ENCODE results near the gene GNPNAT1. TPM values are rescaled to one million over a fixed set of nuclear protein-coding genes. Genes with fewer than 3 reads are reported as not detected.

The GNPNAT1 gene
- total RNA-seq, 1 donor from 2014 or later, result 45.9 TPM

DNA sequence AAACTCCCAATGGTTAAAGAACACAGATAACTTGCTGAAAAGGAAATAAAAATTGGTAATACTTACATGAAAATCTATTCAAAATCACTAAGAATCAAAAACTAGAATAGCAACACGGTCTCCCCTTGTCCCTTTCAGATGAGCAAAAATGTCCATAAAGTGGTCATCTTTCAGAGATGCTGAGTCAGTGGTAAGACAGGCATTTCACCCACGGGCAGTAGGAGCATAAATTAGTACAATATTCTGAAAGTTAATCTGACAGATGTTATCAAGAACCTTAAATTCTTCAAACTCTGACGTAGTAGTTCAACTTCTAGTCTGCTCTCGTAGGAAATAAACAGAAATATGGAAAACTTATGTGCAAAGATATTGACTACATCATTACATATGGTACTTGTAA, 33.1 kb upstream of the GNPNAT1 start:
- no peak for DNase-seq (ENCODE audit: low spot score)
- H3K9me3 Mint-ChIP-seq (ENCODE audit: low read depth), result no peaks in the 10 kb centered on the region
- TF ChIP-seq, protein P1, sequence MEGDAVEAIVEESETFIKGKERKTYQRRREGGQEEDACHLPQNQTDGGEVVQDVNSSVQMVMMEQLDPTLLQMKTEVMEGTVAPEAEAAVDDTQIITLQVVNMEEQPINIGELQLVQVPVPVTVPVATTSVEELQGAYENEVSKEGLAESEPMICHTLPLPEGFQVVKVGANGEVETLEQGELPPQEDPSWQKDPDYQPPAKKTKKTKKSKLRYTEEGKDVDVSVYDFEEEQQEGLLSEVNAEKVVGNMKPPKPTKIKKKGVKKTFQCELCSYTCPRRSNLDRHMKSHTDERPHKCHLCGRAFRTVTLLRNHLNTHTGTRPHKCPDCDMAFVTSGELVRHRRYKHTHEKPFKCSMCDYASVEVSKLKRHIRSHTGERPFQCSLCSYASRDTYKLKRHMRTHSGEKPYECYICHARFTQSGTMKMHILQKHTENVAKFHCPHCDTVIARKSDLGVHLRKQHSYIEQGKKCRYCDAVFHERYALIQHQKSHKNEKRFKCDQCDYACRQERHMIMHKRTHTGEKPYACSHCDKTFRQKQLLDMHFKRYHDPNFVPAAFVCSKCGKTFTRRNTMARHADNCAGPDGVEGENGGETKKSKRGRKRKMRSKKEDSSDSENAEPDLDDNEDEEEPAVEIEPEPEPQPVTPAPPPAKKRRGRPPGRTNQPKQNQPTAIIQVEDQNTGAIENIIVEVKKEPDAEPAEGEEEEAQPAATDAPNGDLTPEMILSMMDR (IDR thresholded peaks at IDR 0.05), result no peak
- H3K4me1 Mint-ChIP-seq (ENCODE audit: low read depth), result peaks cover 20% of the 10 kb centered on the region
- no peak overlapping the region for H3K4me3 Mint-ChIP-seq (ENCODE audit: unreplicated experiment)
- no peaks in the 10 kb centered on the region for H3K27me3 Mint-ChIP-seq (ENCODE audit: low read depth)
- no peaks in the 10 kb centered on the region for H3K36me3 Mint-ChIP-seq (ENCODE audit: low read depth)
- peak overlapping the region; percentile 73 for H3K27ac Mint-ChIP-seq (ENCODE audit: unreplicated experiment)

DNA sequence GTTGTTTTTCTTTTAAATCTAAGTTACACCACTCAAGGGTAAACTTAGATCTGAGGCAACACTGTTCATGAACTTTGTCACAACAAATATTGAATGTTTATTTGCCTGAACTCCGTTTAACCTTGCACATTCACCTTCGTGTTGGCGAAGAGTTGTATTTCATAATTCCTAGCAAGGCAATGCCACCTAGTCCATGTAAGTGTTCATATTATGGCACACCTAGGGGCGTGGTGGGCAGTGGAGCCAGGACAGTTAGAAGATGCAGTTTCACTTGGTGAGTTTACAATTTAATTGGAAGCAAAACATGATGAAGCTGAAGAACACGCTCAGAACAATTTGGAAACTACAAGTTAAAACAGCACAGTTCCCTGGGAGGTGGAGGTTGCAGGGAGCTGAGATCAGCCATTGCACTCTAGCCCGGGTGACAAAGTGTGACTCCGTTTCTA, 30.4 kb upstream of the GNPNAT1 start:
- H3K36me3 Mint-ChIP-seq (ENCODE audit: low read depth), result no peaks in the 10 kb centered on the region
- DNase-seq (ENCODE audit: low spot score), result no peak
- no peak overlapping the region for H3K27ac Mint-ChIP-seq (ENCODE audit: unreplicated experiment)
- peaks cover 15% of the 10 kb centered on the region for H3K4me1 Mint-ChIP-seq (ENCODE audit: low read depth)
- TF ChIP-seq, protein P1 (IDR thresholded peaks at IDR 0.05), result no peak
- no peak overlapping the region for H3K4me3 Mint-ChIP-seq (ENCODE audit: unreplicated experiment)
- no peaks in the 10 kb centered on the region for H3K27me3 Mint-ChIP-seq (ENCODE audit: low read depth)
- H3K9me3 Mint-ChIP-seq (ENCODE audit: low read depth), result no peaks in the 10 kb centered on the region

DNA sequence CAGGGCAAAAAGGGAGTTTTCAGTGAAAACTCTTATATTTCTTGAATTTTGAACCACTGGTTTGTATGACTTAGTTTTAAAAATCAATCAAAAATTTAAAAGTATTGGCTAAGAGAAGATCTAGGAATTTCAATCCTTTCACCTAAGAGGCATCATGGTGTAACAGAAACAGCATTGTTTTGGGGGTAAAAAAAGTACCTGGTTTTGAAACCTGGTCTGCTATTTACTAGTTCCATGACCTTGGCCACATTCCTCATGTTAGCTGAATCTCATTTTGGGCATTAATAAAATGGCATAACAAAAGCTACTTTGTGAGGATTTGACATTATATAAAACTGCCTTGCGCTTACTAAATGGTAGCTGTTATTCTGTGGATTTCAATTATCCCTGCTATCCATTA, 16.7 kb upstream of the GNPNAT1 start:
- Mint-ChIP-seq H3K9me3 (ENCODE audit: low read depth) (no peaks in the 10 kb centered on the region), H3K36me3 (ENCODE audit: low read depth) (no peaks in the 10 kb centered on the region), H3K27me3 (ENCODE audit: low read depth) (no peaks in the 10 kb centered on the region), H3K4me1 (ENCODE audit: low read depth) (peaks cover 11% of the 10 kb centered on the region), H3K27ac (ENCODE audit: unreplicated experiment) (no peak overlapping the region), H3K4me3 (ENCODE audit: unreplicated experiment) (no peak overlapping the region)
- TF ChIP-seq, protein P1 (IDR thresholded peaks at IDR 0.05), result no peak
- DNase-seq (ENCODE audit: low spot score), result no peak

DNA sequence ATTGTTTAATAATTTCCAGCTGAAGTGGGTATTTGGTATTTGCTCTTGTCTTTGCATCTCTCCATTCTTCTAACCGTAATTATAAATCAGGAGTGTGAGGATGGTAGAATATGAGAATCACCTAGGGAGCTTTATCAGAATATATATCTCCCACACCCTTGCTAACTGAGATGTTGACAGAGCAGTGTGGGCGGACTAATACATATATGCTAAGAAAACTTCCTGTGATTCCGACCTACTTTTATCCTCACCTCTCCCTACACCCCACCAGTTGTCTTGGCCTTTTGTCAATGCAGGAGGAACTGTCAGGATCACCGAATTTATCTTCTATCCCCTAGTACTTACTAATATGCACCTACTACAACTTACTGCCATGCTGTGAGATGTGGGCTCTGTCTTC, 14.7 kb upstream of the GNPNAT1 start:
- TF ChIP-seq, protein P1 (IDR thresholded peaks at IDR 0.05), result no peak
- Mint-ChIP-seq H3K9me3 (ENCODE audit: low read depth) (no peaks in the 10 kb centered on the region), H3K4me1 (ENCODE audit: low read depth) (peaks cover 31% of the 10 kb centered on the region), H3K27me3 (ENCODE audit: low read depth) (no peaks in the 10 kb centered on the region), H3K27ac (ENCODE audit: unreplicated experiment) (no peak overlapping the region), H3K4me3 (ENCODE audit: unreplicated experiment) (no peak overlapping the region), H3K36me3 (ENCODE audit: low read depth) (no peaks in the 10 kb centered on the region)
- DNase-seq (ENCODE audit: low spot score), result no peak

DNA sequence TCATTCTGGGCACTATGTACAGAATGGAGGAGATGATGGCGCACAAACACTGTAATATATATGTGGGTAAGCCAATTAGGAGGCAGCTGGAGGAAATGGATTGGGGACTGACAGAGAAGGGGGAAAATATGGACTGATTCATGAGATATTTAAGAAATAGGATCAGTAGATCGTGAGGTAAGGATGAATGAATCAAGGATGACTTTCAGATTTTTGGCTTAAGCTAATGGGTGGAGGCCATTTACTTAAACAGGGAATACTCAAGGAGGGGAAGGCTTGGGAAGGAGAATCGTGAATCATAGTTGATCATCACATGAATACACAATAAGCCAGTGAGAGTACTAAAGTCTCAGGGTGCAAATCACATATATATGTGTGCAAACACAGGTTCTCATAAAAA, 11.2 kb upstream of the GNPNAT1 start:
- DNase-seq (ENCODE audit: low spot score), result no peak

More for the DNA sequence above, 11.2 kb upstream of the GNPNAT1 start:
- Mint-ChIP-seq H3K27me3 (ENCODE audit: low read depth) (no peaks in the 10 kb centered on the region), H3K4me1 (ENCODE audit: low read depth) (peaks cover 52% of the 10 kb centered on the region), H3K27ac (ENCODE audit: unreplicated experiment) (peak overlapping the region; percentile 99), H3K9me3 (ENCODE audit: low read depth) (no peaks in the 10 kb centered on the region), H3K4me3 (ENCODE audit: unreplicated experiment) (no peak overlapping the region), H3K36me3 (ENCODE audit: low read depth) (no peaks in the 10 kb centered on the region)
- TF ChIP-seq, protein P1 (IDR thresholded peaks at IDR 0.05), result no peak
